GM21360 (cell line): Measurements from ENCODE around the gene HSPA12A.
"Not testable (repeated sequence)": the region's sequence is repeated elsewhere in the genome, so short reads cannot be mapped to it uniquely, and the experiment has no call there.

Experiments used
- ATAC-seq: cut with Tn5 transposase; IDR thresholded peaks from one replicate; pipeline ENCODE4 v1.9.1; 2021; ENCODE audit warnings: mild to moderate bottlenecking, moderate library complexity; ENCODE audit not compliant: unreplicated experiment

The HSPA12A gene

GRCh38 chr10:116720241-116720643 lies 22.1 kb downstream of the HSPA12A start:
- ATAC-seq, result no peak

GRCh38 chr10:116719804-116720203 lies 22.6 kb downstream of the HSPA12A start:
- ATAC-seq, result no peak

DNA sequence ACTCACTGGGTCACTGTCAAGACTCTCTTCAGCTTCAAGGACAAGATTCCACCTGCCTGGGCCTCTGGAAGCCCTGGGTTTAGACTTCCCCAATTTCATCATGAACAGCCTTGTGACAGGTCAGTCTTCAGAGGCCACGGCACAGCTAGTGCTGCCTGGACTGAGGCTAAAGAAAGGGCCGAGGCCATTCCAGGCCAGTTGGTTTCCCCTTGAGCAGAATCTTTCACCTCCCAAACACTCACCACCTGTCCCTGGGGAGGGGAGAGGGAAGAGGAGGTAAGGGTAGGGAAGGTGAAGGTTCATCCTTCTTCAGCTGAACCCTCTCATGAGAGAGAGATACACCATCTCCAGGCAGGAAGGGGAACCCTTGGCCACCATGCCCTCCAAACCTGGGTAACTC lies 24.3 kb downstream of the HSPA12A start:
- no peak for ATAC-seq

- no peak for ATAC-seq
These were observed 26.0 kb downstream of the HSPA12A start for GRCh38 chr10:116716381-116716780.

- no peak for ATAC-seq
These were observed 26.5 kb downstream of the HSPA12A start for GRCh38 chr10:116715839-116716377.

GRCh38 chr10:116715341-116715740 lies 27.0 kb downstream of the HSPA12A start:
- ATAC-seq, result no peak

- ATAC-seq, result no peak
These were observed 28.5 kb downstream of the HSPA12A start for GRCh38 chr10:116713846-116714245.

DNA sequence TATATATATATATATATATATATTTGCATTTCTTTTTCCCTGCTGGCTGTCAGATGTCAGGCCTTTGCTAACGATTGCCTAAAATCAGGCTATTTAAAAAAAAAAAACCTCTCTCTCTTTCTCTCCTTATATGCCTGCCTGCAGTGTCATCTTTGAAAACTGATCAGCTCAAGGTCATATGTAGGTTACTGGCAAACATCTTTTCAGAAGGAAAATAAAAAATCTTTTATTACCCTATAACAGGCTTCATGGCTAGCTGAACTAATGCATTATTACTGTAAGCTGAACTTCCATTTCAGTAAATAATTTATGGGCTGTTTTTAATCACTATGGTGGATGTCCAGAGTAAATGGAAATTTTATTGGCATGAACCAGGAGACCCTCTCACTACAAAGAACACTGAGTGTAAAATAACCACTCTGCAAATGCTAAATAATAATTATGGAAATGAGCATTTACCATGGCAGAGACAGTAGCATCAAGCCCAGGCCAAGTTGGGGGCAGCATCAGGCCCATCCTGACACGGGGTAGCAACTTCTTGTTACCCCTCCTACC lies 29.3 kb downstream of the HSPA12A start:
- no peak for ATAC-seq

DNA sequence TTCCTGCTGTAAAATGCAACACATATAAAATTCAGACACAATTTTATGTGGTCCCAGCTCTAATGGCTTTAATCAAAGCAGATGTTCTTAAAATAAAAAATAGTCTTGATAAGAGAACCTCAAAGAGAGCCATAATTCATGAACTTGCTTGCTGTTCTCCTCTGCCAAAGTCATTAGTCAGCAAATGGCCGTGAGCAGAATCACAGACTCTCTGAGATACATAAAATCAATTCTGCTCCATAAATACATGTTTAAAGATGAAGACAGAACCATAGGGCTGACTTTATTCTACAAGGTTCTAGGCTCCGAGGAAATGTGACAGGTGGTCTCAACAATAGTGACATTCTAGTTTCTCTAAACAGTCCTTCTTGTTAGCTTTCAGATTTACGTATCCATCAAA lies 29.8 kb downstream of the HSPA12A start:
- ATAC-seq, result no peak

DNA sequence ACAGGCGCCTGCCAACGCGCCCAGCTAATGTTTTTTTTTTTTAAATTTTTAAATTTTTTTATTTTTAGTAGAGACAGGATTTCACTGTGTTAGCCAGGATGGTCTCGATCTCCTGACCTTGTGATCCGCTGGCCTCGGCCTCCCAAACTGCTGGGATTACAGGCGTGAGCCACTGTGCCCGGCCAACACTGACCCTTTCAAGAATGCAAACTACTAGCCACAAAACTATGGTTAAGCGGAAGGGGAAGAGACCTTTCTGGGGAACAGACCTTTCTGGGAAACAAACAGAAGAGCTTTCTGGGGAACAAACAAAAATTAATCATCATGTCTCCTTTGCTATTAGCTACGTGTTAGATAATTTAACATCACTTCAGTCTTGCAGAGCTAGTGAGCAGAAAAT lies 30.6 kb downstream of the HSPA12A start:
- not testable (repeated sequence) for ATAC-seq

GRCh38 chr10:116710076-116710475 lies 32.3 kb downstream of the HSPA12A start:
- no peak for ATAC-seq

DNA sequence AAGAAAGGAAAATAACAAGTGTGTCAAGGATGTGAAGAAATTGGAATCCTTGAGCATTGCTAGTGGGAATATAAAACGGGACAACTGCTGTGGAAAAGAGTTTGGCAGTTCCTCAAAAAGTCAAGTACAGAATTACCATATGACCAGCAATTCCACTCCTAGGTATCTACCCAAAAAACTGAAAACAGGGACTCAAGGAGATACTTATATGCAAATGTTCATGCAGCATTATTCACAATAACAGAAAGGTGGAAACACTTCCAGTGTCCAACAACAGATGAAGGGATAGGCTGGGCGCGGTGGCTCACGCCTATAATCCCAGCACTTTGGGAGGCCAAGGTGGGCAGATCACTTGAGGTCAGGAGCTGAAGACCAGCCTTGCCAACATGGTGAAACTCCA lies 33.5 kb downstream of the HSPA12A start:
- no peak for ATAC-seq

DNA sequence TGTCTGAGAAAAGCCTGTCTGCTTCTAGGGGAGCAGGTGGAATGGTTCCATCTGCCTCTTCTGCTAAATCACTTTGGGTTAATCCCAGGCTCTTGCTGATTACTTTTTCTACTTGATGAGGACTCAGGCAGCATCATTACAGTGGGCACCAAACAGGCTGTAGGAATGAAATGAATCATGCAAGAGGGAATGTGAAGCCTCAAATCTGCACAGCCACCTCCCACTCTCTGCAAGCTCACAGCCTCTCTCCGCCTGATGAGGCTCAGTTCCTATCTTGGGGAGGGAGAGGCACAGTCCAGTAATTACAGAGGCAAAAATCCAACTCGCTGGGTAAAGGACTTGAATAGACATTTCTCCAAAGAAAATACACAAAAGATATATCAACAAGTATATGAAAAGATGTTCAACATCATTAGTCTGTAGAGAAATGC lies 34.0 kb downstream of the HSPA12A start:
- no peak for ATAC-seq

DNA sequence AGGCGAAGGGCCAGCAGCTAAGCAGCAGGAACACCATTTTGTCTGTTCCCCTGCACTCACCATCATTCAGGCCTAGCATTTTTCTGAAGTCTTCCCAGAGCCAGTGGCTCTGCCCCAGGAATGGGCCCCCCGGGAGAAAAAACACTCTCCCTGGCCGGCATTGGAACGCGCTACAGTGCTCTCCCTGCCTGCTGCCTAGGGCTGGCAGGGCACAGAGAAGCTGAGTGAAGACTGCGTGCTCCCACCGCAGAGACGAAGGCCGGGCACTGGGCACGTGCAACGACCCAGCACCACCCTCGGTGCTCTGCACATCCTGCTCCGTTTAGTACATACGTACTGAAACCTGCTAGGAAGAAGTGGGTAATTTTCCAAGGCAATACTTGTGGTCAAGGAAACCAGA lies 34.4 kb downstream of the HSPA12A start:
- ATAC-seq, result no peak

DNA sequence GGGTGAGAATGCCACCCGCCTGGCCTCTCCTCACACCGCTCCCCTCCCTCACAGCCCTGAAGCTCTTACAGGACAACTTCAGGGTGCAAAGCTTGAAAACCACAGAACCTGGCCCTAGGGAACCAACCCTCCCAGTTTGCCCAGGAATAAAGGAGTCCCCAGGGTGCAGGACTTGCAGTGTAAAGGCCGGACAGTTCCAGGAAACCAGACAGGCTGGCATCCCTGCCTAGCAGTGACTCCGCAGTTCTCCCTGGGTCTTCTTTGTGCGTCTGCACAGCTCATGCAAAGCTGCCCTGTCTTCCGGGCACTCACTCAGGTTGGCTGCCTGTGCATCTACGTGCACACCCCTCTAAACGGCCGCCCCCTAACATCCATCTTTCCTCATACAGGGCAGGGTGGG lies 36.1 kb downstream of the HSPA12A start:
- ATAC-seq, result no peak

DNA sequence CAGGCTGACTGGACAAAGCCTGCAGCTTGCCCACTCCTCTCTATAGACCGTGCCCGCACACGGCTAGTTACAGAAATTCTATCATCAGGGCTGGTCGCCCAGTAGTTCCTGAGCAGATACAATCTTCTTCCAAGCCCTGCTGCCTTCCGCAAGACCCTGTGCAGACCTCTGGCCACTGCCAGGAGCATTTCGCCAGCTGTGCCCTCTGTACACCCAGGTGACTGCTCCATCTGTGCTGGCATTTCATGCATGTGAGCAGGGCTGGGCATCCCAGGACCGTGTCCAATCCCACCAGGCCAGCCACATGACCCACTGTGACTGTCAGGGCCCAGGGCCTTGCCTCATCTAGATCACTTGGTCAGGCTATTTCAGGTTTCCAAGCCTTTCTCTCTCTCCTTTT lies 36.9 kb downstream of the HSPA12A start:
- no peak for ATAC-seq

DNA sequence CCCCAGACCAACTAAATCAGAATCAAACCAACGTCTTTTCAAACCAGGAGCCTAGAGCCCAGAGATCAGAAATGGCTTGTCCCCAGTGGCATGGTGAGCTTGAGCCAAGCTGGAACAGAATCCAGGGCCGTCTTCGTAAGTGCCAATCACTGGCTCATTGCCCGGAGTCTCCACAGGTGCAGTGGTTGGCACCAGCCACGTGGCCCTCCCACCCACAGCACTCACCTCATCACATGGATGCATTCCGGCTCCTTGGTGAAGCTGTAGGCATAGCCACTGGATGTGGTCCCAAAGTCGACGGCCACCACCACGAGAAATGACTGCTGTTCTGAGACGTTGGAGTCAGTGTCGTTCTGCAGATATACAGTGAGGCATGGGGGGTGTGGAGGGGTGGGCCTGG lies 37.4 kb downstream of the HSPA12A start:
- ATAC-seq, result no peak

DNA sequence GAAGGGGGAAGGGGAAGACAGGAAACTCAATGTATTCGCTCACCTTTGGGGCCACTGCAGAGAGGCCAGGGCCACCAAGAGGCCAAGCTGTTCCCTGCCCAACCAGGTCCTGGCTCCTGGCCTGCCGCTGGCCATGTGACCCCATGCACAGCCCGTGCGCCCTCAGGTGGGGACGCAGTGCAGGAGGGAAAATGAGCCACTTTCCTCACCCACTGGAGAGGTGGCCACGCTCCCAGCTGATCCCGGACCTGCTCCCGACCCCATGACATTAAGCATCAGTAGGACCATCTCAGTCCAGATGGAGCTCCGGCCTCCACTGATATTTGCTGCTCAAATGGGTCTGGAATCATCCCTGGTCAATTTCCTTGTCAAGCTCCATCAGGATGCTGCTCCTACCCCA lies 40.2 kb downstream of the HSPA12A start:
- no peak for ATAC-seq

GRCh38 chr10:116699471-116700150 lies 42.8 kb downstream of the HSPA12A start:
- ATAC-seq, result no peak

DNA sequence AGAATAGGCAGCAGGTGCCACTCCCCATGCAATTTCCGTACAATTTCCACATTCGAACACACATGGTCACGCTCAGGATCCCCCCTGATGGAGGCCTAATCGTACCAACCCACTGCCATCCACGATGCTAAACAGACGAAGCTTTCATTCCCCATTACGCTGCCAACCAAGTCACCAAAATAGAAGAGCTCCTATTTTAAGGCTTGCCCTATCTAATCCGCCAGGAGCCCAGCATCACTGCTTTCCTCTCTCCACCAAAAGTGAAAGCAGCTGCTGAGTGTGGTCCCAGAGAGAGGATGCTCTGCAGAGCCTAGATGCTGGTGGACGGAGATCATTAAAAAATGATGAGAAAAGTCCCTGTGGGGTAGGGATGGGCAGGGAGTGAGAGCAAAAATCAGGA lies 43.3 kb downstream of the HSPA12A start:
- ATAC-seq, result no peak

DNA sequence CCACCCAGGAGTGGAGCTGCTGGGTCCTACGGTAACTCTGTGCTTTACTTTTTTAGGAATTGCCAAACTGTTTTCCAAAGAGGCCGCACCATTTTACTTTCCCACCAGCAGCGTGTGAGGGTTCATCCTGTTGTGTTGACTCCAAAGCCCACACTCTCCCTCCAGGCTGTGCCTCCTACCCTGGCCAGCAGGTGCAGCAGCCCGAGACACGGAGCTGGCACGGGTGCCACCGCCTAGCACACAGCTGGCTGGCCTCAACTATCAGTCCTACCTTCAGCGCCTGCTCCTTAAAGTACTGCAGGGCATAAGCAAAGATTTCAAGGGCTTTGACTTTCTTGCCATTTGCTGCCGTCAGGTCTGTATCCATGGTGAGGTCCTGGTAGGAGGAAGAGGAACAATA lies 44.0 kb downstream of the HSPA12A start:
- no peak for ATAC-seq

- ATAC-seq, result no peak
These were observed 44.5 kb downstream of the HSPA12A start for GRCh38 chr10:116697816-116698215.

DNA sequence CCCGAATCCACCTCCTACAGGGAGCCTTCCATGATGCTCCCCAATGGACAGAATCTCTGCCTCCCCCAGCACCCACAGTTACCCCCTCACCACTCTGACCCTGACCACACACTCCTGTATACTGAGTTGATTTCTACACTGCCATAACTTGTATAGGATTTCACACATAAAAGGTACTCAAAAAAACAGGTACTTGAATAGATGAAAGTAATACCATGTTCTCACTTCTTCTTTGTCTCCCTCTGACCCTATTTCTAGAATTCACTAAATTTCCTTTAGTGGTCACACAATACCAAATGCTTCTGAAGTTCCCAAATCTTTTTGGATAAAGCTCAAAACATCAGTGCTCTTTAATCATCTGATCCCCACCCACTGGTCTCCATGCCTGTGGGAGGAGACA lies 45.4 kb downstream of the HSPA12A start:
- ATAC-seq, result peak; percentile 65
